HCT116 (cell line): ENCODE results near the gene CUX1. TPM values are rescaled to one million over a fixed set of nuclear protein-coding genes. Genes with fewer than 3 reads are reported as not detected.
A peak's percentile ranks its signal among the peaks of the same experiment; 100 is the strongest.

Experiments used
- ATAC-seq: fragments of 200-7000 bp; cut with Tn5 transposase; 2 replicates; pipeline ENCODE4 v1.9.1; 2020; ENCODE audit warnings: mild to moderate bottlenecking, moderate library complexity
- BruUV-seq: library from RNA; stranded (reverse); fragments of 400-500 nt; replicated peaks from 2 replicates; lab custom pipeline; 2021; lab: Mats Ljungman, UMichigan
- CTCF ChIA-PET: fragments of 300-600 bp; sonication (Branson Sonifier 250); formaldehyde crosslinking; loops from one replicate; lab custom pipeline; 2021; ENCODE audit warnings: antibody characterized with exemption; lab: Charles Lee
- POLR2A ChIA-PET: fragments of 300-600, 350-600 bp; sonication (Branson Sonifier 250); formaldehyde crosslinking; loops from one replicate; lab custom pipeline; 2021; ENCODE audit warnings: antibody characterized with exemption; lab: Charles Lee
- RAD21 ChIA-PET, 2 experiments: fragments of 300-600 bp; sonication (Branson Sonifier 250); formaldehyde crosslinking; loops; one replicate each; lab custom pipeline; 2023; ENCODE audit warnings: low total read pairs in 2 of 2; ENCODE audit not compliant: uncharacterized antibody in 2 of 2, unreplicated experiment in 2 of 2, low non-redundant PET in 1 of 2; lab: Charles Lee
- DNase-seq: peaks from one replicate; pipeline ENCODE4 v3.0.0-alpha.2; 2010; ENCODE audit warnings: low read depth, low spot score
- H2AFZ ChIP-seq: fragments of 200-600 bp; shearing (Covaris generic), sonication (generic); 2 replicates; pipeline ENCODE4 v1.6.1; 2017; ENCODE audit warnings: low read depth, mixed run types, mixed read lengths, antibody characterized with exemption, low read length; ENCODE audit not compliant: poor library complexity, severe bottlenecking
- H3K27ac ChIP-seq: 2 replicates; pipeline ENCODE4 v1.5.1; 2012; ENCODE audit warnings: low read depth, low read length
- H3K27me3 ChIP-seq: fragments of 200-600 bp; sonication (generic); 2 replicates; pipeline ENCODE4 v1.6.1; 2016; ENCODE audit warnings: mixed run types, low read length, mixed read lengths; ENCODE audit not compliant: insufficient read depth
- H3K36me3 ChIP-seq, 2 experiments: fragments of 200-500 bp in 1 of 2; fragments of 200-600 bp in 1 of 2; sonication (Bioruptor generic) in 1 of 2; sonication (generic) in 1 of 2; 2 replicates each; pipeline versions ENCODE4 v1.5.1 to v1.6.1; 2014 to 2016; ENCODE audit warnings: low read length in 2 of 2, inconsistent platforms in 1 of 2, mixed read lengths in 1 of 2, mixed run types in 1 of 2; ENCODE audit not compliant: insufficient read depth in 2 of 2, control insufficient read depth in 1 of 2
- H3K4me1 ChIP-seq, 2 experiments: fragments of 200-600 bp in 1 of 2; sonication (generic) in 1 of 2; 2 replicates each; pipeline versions ENCODE4 v1.5.1 to v1.6.1; 2012 to 2017; ENCODE audit warnings: low read length in 2 of 2, inconsistent platforms in 1 of 2, mild to moderate bottlenecking in 1 of 2, mixed read lengths in 1 of 2, mixed run types in 1 of 2, moderate library complexity in 1 of 2; ENCODE audit not compliant: insufficient read depth in 2 of 2, control insufficient read depth in 1 of 2
- H3K4me2 ChIP-seq: fragments of 200-600 bp; sonication (generic); 2 replicates; pipeline ENCODE4 v1.6.1; 2017; ENCODE audit warnings: mixed run types, low read length, mixed read lengths
- H3K4me3 ChIP-seq, 2 experiments: fragments of 200-600 bp in 1 of 2; sonication (generic) in 1 of 2; replicated peaks in 1 of 2; 2 replicates each; pipeline ENCODE4 v1.5.1; 2011 to 2016; ENCODE audit warnings: low read length in 2 of 2, control low read depth in 1 of 2, low read depth in 1 of 2, mild to moderate bottlenecking in 1 of 2, mixed read lengths in 1 of 2, mixed run types in 1 of 2
- H3K79me2 ChIP-seq: fragments of 200-600 bp; sonication (generic); 2 replicates; pipeline ENCODE4 v1.6.1; 2017; ENCODE audit warnings: mild to moderate bottlenecking, mixed run types, low read length, moderate library complexity, mixed read lengths; ENCODE audit not compliant: insufficient read depth
- H3K9ac ChIP-seq: fragments of 200-600 bp; sonication (generic); 2 replicates; pipeline ENCODE4 v1.6.1; 2016; ENCODE audit warnings: low read length, mixed read lengths
- H3K9me2 ChIP-seq: fragments of 200-600 bp; sonication (generic), shearing (Covaris generic); 2 replicates; pipeline ENCODE4 v1.6.1; 2017; ENCODE audit warnings: mixed run types, mild to moderate bottlenecking, moderate library complexity; ENCODE audit not compliant: insufficient read depth
- H3K9me3 ChIP-seq, 2 experiments: fragments of 200-500 bp in 1 of 2; fragments of 200-600 bp in 1 of 2; sonication (Bioruptor generic) in 1 of 2; sonication (generic) in 1 of 2; 2 replicates each; pipeline ENCODE4 v1.6.1; 2014 to 2017; ENCODE audit warnings: low read length in 2 of 2, mixed read lengths in 2 of 2, inconsistent platforms in 1 of 2, low read depth in 1 of 2, mild to moderate bottlenecking in 1 of 2, mixed run types in 1 of 2, moderate library complexity in 1 of 2; ENCODE audit not compliant: control insufficient read depth in 1 of 2, insufficient read depth in 1 of 2
- H4K20me1 ChIP-seq: fragments of 200-600 bp; sonication (generic), shearing (Covaris generic); 2 replicates; pipeline ENCODE4 v1.6.1; 2017; ENCODE audit warnings: mixed run types, mild to moderate bottlenecking, moderate library complexity; ENCODE audit not compliant: insufficient read depth
- CBX3 ChIP-seq: IDR thresholded peaks from 2 replicates; pipeline ENCODE4 v1.6.1; 2012; ENCODE audit warnings: low read depth
- CEBPB ChIP-seq: IDR thresholded peaks from 2 replicates; pipeline ENCODE4 v1.6.1; 2012; ENCODE audit warnings: low read depth
- FOSL1 ChIP-seq: IDR thresholded peaks from 2 replicates; pipeline ENCODE4 v1.6.1; 2012; ENCODE audit warnings: low read depth
- JUND ChIP-seq: IDR thresholded peaks from 2 replicates; pipeline ENCODE4 v1.6.1; 2012
- MAX ChIP-seq: IDR thresholded peaks from 2 replicates; pipeline ENCODE4 v1.6.1; 2012
- POLR2A ChIP-seq: IDR thresholded peaks from 2 replicates; pipeline ENCODE4 v1.7.0; 2011; ENCODE audit warnings: borderline replicate concordance; ENCODE audit not compliant: insufficient read depth, insufficient read length; ENCODE audit errors: extremely low read depth
- SIN3A ChIP-seq: IDR thresholded peaks from 2 replicates; pipeline ENCODE4 v1.6.1; 2012; ENCODE audit warnings: low read depth
- TCF7L2 ChIP-seq: IDR thresholded peaks from 2 replicates; pipeline ENCODE4 v1.7.0; 2011; ENCODE audit warnings: borderline replicate concordance, inconsistent platforms; ENCODE audit not compliant: insufficient read depth, insufficient read length; ENCODE audit errors: extremely low read depth
- YY1 ChIP-seq: IDR thresholded peaks from 2 replicates; pipeline ENCODE4 v1.6.1; 2011; ENCODE audit warnings: low read length, low read depth, moderate library complexity, mild to moderate bottlenecking; ENCODE audit not compliant: insufficient replicate concordance; ENCODE audit errors: extremely low read depth
- intact Hi-C: fragments of 100-400 bp; cut with micrococcal nuclease; formaldehyde crosslinking; loops from 2 replicates; pipeline ENCODE4 v1.10.0; 2022
- total RNA-seq: library from RNA; stranded (reverse); gene quantifications from one replicate; pipeline ENCODE4 v1.2.1, GENCODE V29; 2021; ENCODE audit not compliant: unreplicated experiment
- TF ChIP-seq, protein P1 (sequence below): IDR thresholded peaks from 2 replicates; pipeline ENCODE4 v1.6.1; 2012; ENCODE audit warnings: low read depth

CUX1 gene
- total RNA-seq, 1 experiment from 2014 or later: 68.9 TPM

- no peaks in the 10 kb centered on the region for H4K20me1 ChIP-seq
- ChIA-PET POLR2A (no interaction called here), CTCF (no interaction called here), RAD21 (interaction anchor here in 1 of 2 experiments (1.0 kb wide), 1 partner anchor 23 kb away, joined by 3 read pairs; no protein-coding TSS in a partner anchor)
- TF ChIP-seq TCF7L2: no peak
- TF ChIP-seq POLR2A: no peak
- no peak for TF ChIP-seq SIN3A
- TF ChIP-seq, protein P1, sequence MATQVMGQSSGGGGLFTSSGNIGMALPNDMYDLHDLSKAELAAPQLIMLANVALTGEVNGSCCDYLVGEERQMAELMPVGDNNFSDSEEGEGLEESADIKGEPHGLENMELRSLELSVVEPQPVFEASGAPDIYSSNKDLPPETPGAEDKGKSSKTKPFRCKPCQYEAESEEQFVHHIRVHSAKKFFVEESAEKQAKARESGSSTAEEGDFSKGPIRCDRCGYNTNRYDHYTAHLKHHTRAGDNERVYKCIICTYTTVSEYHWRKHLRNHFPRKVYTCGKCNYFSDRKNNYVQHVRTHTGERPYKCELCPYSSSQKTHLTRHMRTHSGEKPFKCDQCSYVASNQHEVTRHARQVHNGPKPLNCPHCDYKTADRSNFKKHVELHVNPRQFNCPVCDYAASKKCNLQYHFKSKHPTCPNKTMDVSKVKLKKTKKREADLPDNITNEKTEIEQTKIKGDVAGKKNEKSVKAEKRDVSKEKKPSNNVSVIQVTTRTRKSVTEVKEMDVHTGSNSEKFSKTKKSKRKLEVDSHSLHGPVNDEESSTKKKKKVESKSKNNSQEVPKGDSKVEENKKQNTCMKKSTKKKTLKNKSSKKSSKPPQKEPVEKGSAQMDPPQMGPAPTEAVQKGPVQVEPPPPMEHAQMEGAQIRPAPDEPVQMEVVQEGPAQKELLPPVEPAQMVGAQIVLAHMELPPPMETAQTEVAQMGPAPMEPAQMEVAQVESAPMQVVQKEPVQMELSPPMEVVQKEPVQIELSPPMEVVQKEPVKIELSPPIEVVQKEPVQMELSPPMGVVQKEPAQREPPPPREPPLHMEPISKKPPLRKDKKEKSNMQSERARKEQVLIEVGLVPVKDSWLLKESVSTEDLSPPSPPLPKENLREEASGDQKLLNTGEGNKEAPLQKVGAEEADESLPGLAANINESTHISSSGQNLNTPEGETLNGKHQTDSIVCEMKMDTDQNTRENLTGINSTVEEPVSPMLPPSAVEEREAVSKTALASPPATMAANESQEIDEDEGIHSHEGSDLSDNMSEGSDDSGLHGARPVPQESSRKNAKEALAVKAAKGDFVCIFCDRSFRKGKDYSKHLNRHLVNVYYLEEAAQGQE: no peak
- no peak for TF ChIP-seq FOSL1
- H3K4me1 ChIP-seq: peaks cover 44 to 53% of the 10 kb centered on the region in 2 experiments
- no peaks in the 10 kb centered on the region for H3K9me2 ChIP-seq
- intact Hi-C loops: no loop called here
- H3K27me3 ChIP-seq: no peaks in the 10 kb centered on the region
- H3K36me3 ChIP-seq: no peaks in the 10 kb centered on the region
- H3K9me3 ChIP-seq: no peaks in the 10 kb centered on the region
- DNase-seq (no peak), ATAC-seq (no peak)
- H3K27ac ChIP-seq: peak overlapping the region; percentile 79
- peaks cover 8% of the 10 kb centered on the region; the same call in 1 of the 2 replicates for H3K79me2 ChIP-seq
- BruUV-seq: no TSS peak
- H3K9ac ChIP-seq: peak overlapping the region; percentile 57; the same call in 1 of the 2 replicates
- H2AFZ ChIP-seq: no peak overlapping the region
- no peak overlapping the region for H3K4me3 ChIP-seq
- peak overlapping the region; percentile 68; the same call in 1 of the 2 replicates for H3K4me2 ChIP-seq
Observed at GRCh38 chr7:102065226-102065625, 247.8 kb downstream of the CUX1 start.

- no peak for DNase-seq
- peaks cover 5% of the 10 kb centered on the region; the same call in 1 of the 2 replicates for H3K79me2 ChIP-seq
- H3K4me2 ChIP-seq: no peak overlapping the region
- RAD21 ChIA-PET: no interaction called here
- TF ChIP-seq JUND (no peak), SIN3A (no peak), CBX3 (no peak), CEBPB (no peak), MAX (no peak), YY1 (no peak)
- POLR2A ChIA-PET: no interaction called here
- no peaks in the 10 kb centered on the region for H3K9me3 ChIP-seq
- CTCF ChIA-PET: no interaction called here
- H3K4me1 ChIP-seq: peaks cover 38 to 41% of the 10 kb centered on the region in 2 experiments
- BruUV-seq: no TSS peak
- H3K27me3 ChIP-seq: no peaks in the 10 kb centered on the region
- H3K9me2 ChIP-seq: no peaks in the 10 kb centered on the region
- no peak overlapping the region for H2AFZ ChIP-seq
- no peak overlapping the region for H3K9ac ChIP-seq
- peaks cover 0 to 2% of the 10 kb centered on the region in 2 experiments; a peak in 1 of 4 replicates for H3K36me3 ChIP-seq
- no peak overlapping the region for H3K27ac ChIP-seq
- no peak for ATAC-seq
- intact Hi-C loops: no loop called here
- H3K4me3 ChIP-seq: no peak overlapping the region
- H4K20me1 ChIP-seq: no peaks in the 10 kb centered on the region
Observed at GRCh38 chr7:102066476-102066875, 249.1 kb downstream of the CUX1 start.
